CD4-positive, alpha-beta T cell (primary cell): Measurements from ENCODE around the gene VIPAS39. TPM values are rescaled to one million over a fixed set of nuclear protein-coding genes. Genes with fewer than 3 reads are reported as not detected.
A peak's percentile ranks its signal among the peaks of the same experiment; 100 is the strongest.

Source experiments
- ATAC-seq: fragments of 200-7000 bp; cut with Tn5 transposase; one replicate; pipeline ENCODE4 v1.10.0; 2022; ENCODE audit warnings: mild to moderate bottlenecking; ENCODE audit not compliant: poor library complexity
- CTCF ChIA-PET: fragments of 350-600 bp; sonication (Branson Sonifier 250); formaldehyde crosslinking; loops from one replicate; lab custom pipeline; 2021; ENCODE audit warnings: antibody characterized with exemption, inconsistent platforms; lab: Charles Lee
- POLR2A ChIA-PET: fragments of 350-600 bp; sonication (Branson Sonifier 250); formaldehyde crosslinking; loops from one replicate; lab custom pipeline; 2021; ENCODE audit warnings: antibody characterized with exemption, inconsistent platforms; lab: Charles Lee
- DNase-seq, 14 experiments: peaks; one replicate each; pipeline ENCODE4 v3.0.0-alpha.2; 2013 to 2020; ENCODE audit warnings: mixed read lengths in 2 of 14
- H3K27ac ChIP-seq, 2 donors: one replicate each; pipeline versions ENCODE4 v1.5.1 to v1.7.0; 2013; ENCODE audit warnings: low read length in 2 of 2, low read depth in 1 of 2, mild to moderate bottlenecking in 1 of 2
- H3K27me3 ChIP-seq, 2 experiments: 1 replicate in 1 of 2; 2 replicates in 1 of 2; pipeline versions ENCODE4 v1.6.1 to v1.7.0; 2013; ENCODE audit warnings: low read length in 2 of 2, control low read depth in 1 of 2, mild to moderate bottlenecking in 1 of 2, moderate library complexity in 1 of 2; ENCODE audit not compliant: insufficient read depth in 2 of 2, control insufficient read depth in 1 of 2
- H3K36me3 ChIP-seq: one replicate; pipeline ENCODE4 v1.6.1; 2013; ENCODE audit warnings: low read length, control low read depth; ENCODE audit not compliant: insufficient read depth
- H3K4me1 ChIP-seq: one replicate; pipeline ENCODE4 v1.6.1; 2013; ENCODE audit warnings: low read length, control low read depth; ENCODE audit not compliant: insufficient read depth
- H3K4me3 ChIP-seq: one replicate; pipeline ENCODE4 v1.5.1; 2013; ENCODE audit warnings: mild to moderate bottlenecking, low read length, moderate library complexity
- H3K9me3 ChIP-seq, 2 experiments: 1 replicate in 1 of 2; 2 replicates in 1 of 2; pipeline versions ENCODE4 v1.6.1 to v1.7.0; 2013; ENCODE audit warnings: low read length in 2 of 2, mild to moderate bottlenecking in 2 of 2, control low read depth in 1 of 2, moderate library complexity in 1 of 2; ENCODE audit not compliant: control insufficient read depth in 1 of 2, insufficient read depth in 1 of 2
- H3K27ac Mint-ChIP-seq: one replicate; pipeline ENCODE4 v1.8.0; 2020; ENCODE audit warnings: mixed read lengths
- H3K27me3 Mint-ChIP-seq: one replicate; pipeline ENCODE4 v1.8.0; 2021; ENCODE audit warnings: mixed read lengths
- H3K36me3 Mint-ChIP-seq: one replicate; pipeline ENCODE4 v1.8.0; 2021; ENCODE audit warnings: low read depth, mixed read lengths
- H3K4me1 Mint-ChIP-seq: one replicate; pipeline ENCODE4 v1.8.0; 2021; ENCODE audit warnings: low read depth, mixed read lengths
- H3K4me3 Mint-ChIP-seq: one replicate; pipeline ENCODE4 v1.8.0; 2020; ENCODE audit warnings: mild to moderate bottlenecking, mixed read lengths
- H3K9me3 Mint-ChIP-seq: one replicate; pipeline ENCODE4 v1.8.0; 2020; ENCODE audit warnings: mixed read lengths
- intact Hi-C, 2 experiments: fragments of 100-400 bp; cut with DNase I in 1 of 2; cut with micrococcal nuclease in 1 of 2; formaldehyde crosslinking; loops; one replicate each; pipeline versions ENCODE4 v1.15.1 to v1.9.0; 2023 to 2025; cut with DNase I, micrococcal nuclease
- total RNA-seq, 174 experiments: library from RNA in 2 of 174; stranded (reverse) in 2 of 174; gene quantifications; one replicate each; pipeline ENCODE4 v1.2.3 and lab custom pipeline; 2021 to 2026
- TF ChIP-seq, protein P1 (sequence below): fragments of 200-600 bp; IDR thresholded peaks from one replicate; pipeline ENCODE4 v1.8.0; 2022; ENCODE audit warnings: antibody characterized with exemption, mild to moderate bottlenecking

The VIPAS39 gene
- total RNA-seq, 2 experiments from 2014 or later = 7.6 to 8.7 TPM

DNA sequence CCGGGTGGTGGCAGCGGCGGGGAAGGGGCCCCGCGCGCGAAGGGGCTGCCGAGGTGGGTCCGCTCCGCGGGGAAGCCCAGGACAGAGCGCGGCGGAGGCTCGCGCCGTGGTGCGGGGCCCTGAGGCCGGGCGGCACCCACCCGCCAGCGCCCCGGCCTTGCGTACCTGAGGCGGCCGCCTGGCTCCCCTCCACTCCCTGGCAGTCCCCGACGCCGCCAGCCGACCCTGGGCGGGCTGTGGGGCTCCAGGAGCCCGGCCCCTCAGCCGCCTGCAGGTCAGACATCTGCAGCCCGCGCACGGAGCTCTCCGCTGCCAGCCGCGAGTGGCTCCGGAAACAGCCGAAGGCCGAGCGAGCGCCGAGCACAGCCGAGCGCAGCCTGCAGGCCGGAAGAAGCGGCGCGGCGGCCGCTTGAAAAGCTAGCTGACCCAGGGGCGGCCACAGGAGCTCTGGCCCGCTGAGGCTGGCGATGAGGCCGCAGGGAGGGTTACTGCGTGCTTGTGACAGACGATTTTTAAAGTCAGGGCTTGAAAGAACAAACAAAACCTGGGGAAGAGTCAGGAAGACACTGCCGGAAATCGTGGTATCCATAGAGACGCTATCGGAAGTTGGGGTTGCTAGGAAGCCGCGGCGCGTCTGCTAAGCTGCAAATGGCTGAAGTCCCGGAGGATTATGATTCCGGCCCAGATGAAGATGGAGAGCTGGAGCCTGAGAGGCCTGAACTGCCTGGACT is 80.5 kb downstream of the VIPAS39 start, which contains the start of the genes SAMD15 and TMED8:
Gene SAMD15, plus strand, starts transcription at position 609 of the 731 bp plus-strand sequence. Its CDS starts 40 bp downstream, at position 649.
Gene TMED8, minus strand, starts transcription at position 324 of the 731 bp plus-strand sequence. Its CDS starts 41 bp downstream, at position 283.
- H3K4me1 ChIP-seq = peaks cover 21% of the 10 kb centered on the region
- TF ChIP-seq, protein P1, sequence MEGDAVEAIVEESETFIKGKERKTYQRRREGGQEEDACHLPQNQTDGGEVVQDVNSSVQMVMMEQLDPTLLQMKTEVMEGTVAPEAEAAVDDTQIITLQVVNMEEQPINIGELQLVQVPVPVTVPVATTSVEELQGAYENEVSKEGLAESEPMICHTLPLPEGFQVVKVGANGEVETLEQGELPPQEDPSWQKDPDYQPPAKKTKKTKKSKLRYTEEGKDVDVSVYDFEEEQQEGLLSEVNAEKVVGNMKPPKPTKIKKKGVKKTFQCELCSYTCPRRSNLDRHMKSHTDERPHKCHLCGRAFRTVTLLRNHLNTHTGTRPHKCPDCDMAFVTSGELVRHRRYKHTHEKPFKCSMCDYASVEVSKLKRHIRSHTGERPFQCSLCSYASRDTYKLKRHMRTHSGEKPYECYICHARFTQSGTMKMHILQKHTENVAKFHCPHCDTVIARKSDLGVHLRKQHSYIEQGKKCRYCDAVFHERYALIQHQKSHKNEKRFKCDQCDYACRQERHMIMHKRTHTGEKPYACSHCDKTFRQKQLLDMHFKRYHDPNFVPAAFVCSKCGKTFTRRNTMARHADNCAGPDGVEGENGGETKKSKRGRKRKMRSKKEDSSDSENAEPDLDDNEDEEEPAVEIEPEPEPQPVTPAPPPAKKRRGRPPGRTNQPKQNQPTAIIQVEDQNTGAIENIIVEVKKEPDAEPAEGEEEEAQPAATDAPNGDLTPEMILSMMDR = no peak
- H3K36me3 Mint-ChIP-seq = peaks cover 7% of the 10 kb centered on the region
- H3K27ac Mint-ChIP-seq = peak within 1 kb of the TSS; percentile 74
- H3K27ac ChIP-seq = peak within 1 kb of the TSS; percentile 67 to 89
- DNase-seq = peak; percentile 61 to 93 (median 79)
- intact Hi-C loops = loop anchor here (1.0 to 10.0 kb wide), 8 partner anchors 56 to 565 kb away; partner anchors contain the start of genes VIPAS39 (in 2 of the 2), ALKBH1 (in 1 of the 2), ANGEL1 (in 1 of the 2) and CIPC (in 1 of the 2)
- ChIA-PET POLR2A (interaction anchor here (0.7 to 1.9 kb wide), 10 partner anchors 11 to 564 kb away, joined by 3 to 30 read pairs (median 4); partner anchors contain the start of genes AHSA1, ALKBH1, ANGEL1 and GSTZ1), CTCF (interaction anchor here (1.0 to 1.9 kb wide), 3 partner anchors 56 to 277 kb away, joined by 4 to 6 read pairs (median 4); partner anchors contain the start of genes GSTZ1 and POMT2)
- H3K4me3 Mint-ChIP-seq = peak within 1 kb of the TSS; percentile 95
- no peaks in the 10 kb centered on the region for H3K27me3 Mint-ChIP-seq
- no peaks in the 10 kb centered on the region for H3K9me3 Mint-ChIP-seq
- no peaks in the 10 kb centered on the region for H3K36me3 ChIP-seq
- no peaks in the 10 kb centered on the region for H3K27me3 ChIP-seq
- H3K4me1 Mint-ChIP-seq = peaks cover 41% of the 10 kb centered on the region
- peak; percentile 96 for ATAC-seq
- H3K9me3 ChIP-seq = no peaks in the 10 kb centered on the region
- H3K4me3 ChIP-seq = peak within 1 kb of the TSS; percentile 78

Other genes with a start within 250 kb of the VIPAS39 start
- not detected for gene NGB, start 186.4 kb downstream of the VIPAS39 start, total RNA-seq
- gene POMT2, start 136.7 kb downstream of the VIPAS39 start, total RNA-seq = 1 to 10 TPM; 7.6 to 8.2 TPM
- 1 to 10 TPM; 5.6 to 5.7 TPM for gene GSTZ1, start 136.6 kb downstream of the VIPAS39 start, total RNA-seq
- 1 to 10 TPM; 4.9 to 5.1 TPM for gene TMED8, start 80.5 kb downstream of the VIPAS39 start, total RNA-seq
- gene SAMD15, start 80.2 kb downstream of the VIPAS39 start, total RNA-seq = under 1 TPM in 1 of 2 experiments, not detected in 1; 0.34 TPM
- gene NOXRED1, start 34.1 kb downstream of the VIPAS39 start, total RNA-seq = under 1 TPM; 0.16 to 0.42 TPM
- 10 to 100 TPM; 28.7 to 33.7 TPM for gene AHSA1, start 492 bp upstream of the VIPAS39 start, total RNA-seq
- not detected for gene ISM2, start 41.2 kb upstream of the VIPAS39 start, total RNA-seq
- gene SPTLC2, start 159.0 kb upstream of the VIPAS39 start, total RNA-seq = 10 to 100 TPM; 13.0 to 14.5 TPM